Anterior cingulate cortex (tissue), 58 donors: ENCODE data around the gene S100P.
"Not testable (repeated sequence)": the region's sequence is repeated elsewhere in the genome, so short reads cannot be mapped to it uniquely, and the experiment has no call there.

ENCODE experiments used
- DNase-seq, 58 donors: peaks; one replicate each; lab custom pipeline; 2025; lab: John Stamatoyannopoulos, UW

S100P gene

GRCh38 chr4:6693231-6694176 is at the start of gene S100P:
TSS of gene S100P (plus strand) at chr4:6693878. CDS start at chr4:6693933, 55 bp downstream.
- DNase-seq: no peak

- DNase-seq: no peak
Observed at GRCh38 chr4:6644792-6645530, 48.7 kb upstream of the S100P start.

- no peak for DNase-seq
Observed at GRCh38 chr4:6647169-6647568, 46.5 kb upstream of the S100P start.

GRCh38 chr4:6647582-6648230 is 46.0 kb upstream of the S100P start:
- DNase-seq: no peak

GRCh38 chr4:6649216-6649615 is 44.5 kb upstream of the S100P start:
- no peak for DNase-seq

- not testable (repeated sequence) for DNase-seq
Observed at GRCh38 chr4:6654211-6654610, 39.5 kb upstream of the S100P start.

- not testable (repeated sequence) for DNase-seq
Observed at GRCh38 chr4:6655291-6655690, 38.4 kb upstream of the S100P start.

GRCh38 chr4:6655924-6656323 is 37.8 kb upstream of the S100P start:
- DNase-seq: no peak

- no peak for DNase-seq
Observed at GRCh38 chr4:6657242-6658208, 36.2 kb upstream of the S100P start.

- no peak for DNase-seq
Observed at GRCh38 chr4:6658209-6658595, 35.5 kb upstream of the S100P start.

GRCh38 chr4:6658597-6659075 is 35.0 kb upstream of the S100P start:
- peak in 25 of 58 donors; percentile 6 to 80 (median 23) for DNase-seq

- DNase-seq: no peak
Observed at GRCh38 chr4:6659897-6660296, 33.8 kb upstream of the S100P start.

GRCh38 chr4:6660430-6660829 is 33.2 kb upstream of the S100P start:
- no peak for DNase-seq

- no peak for DNase-seq
Observed at GRCh38 chr4:6662591-6662990, 31.1 kb upstream of the S100P start.

- DNase-seq: no peak
Observed at GRCh38 chr4:6663596-6664393, 29.9 kb upstream of the S100P start.

- DNase-seq: no peak
Observed at GRCh38 chr4:6665320-6665654, 28.4 kb upstream of the S100P start.

GRCh38 chr4:6668391-6668790 is 25.3 kb upstream of the S100P start:
- no peak for DNase-seq

- no peak for DNase-seq
Observed at GRCh38 chr4:6671648-6672047, 22.0 kb upstream of the S100P start.

- DNase-seq: no peak
Observed at GRCh38 chr4:6672131-6672530, 21.5 kb upstream of the S100P start.
